ENCODE data around the gene OR1S1.
"Not testable (repeated sequence)": the region's sequence is repeated elsewhere in the genome, so short reads cannot be mapped to it uniquely, and the experiment has no call there.

OR1S1 gene

GRCh38 chr11:58212420-58212819 lies at the start of gene OR1S1:
TSS of gene OR1S1 (plus strand) at chr11:58212720.
- not testable (repeated sequence) for DNase-seq

- no peak for DNase-seq
These were observed 48.1 kb upstream of the OR1S1 start for GRCh38 chr11:58164389-58164788.

- no peak for DNase-seq
These were observed 47.5 kb upstream of the OR1S1 start for GRCh38 chr11:58164990-58165389.

GRCh38 chr11:58165504-58166106 lies 46.9 kb upstream of the OR1S1 start:
- no peak for DNase-seq

GRCh38 chr11:58177409-58178054 lies 35.0 kb upstream of the OR1S1 start:
- DNase-seq: no peak

GRCh38 chr11:58178444-58178843 lies 34.1 kb upstream of the OR1S1 start:
- no peak for DNase-seq

- peak; percentile 18 for DNase-seq
These were observed 32.9 kb upstream of the OR1S1 start for GRCh38 chr11:58179648-58180047.

GRCh38 chr11:58186938-58187337 lies 25.6 kb upstream of the OR1S1 start:
- no peak for DNase-seq

GRCh38 chr11:58188770-58189169 lies 23.8 kb upstream of the OR1S1 start, which contains the start of gene OR9Q2:
TSS of gene OR9Q2 (plus strand) at chr11:58189070. CDS start at chr11:58190491, 1,421 bp downstream.
- DNase-seq: no peak

GRCh38 chr11:58192229-58192628 lies 20.3 kb upstream of the OR1S1 start:
- no peak for DNase-seq

- DNase-seq: no peak
These were observed 19.1 kb upstream of the OR1S1 start for GRCh38 chr11:58193391-58193790.

- DNase-seq: no peak
These were observed 16.6 kb upstream of the OR1S1 start for GRCh38 chr11:58195939-58196338.

GRCh38 chr11:58199271-58199670 lies 13.2 kb upstream of the OR1S1 start:
- DNase-seq: no peak

GRCh38 chr11:58204042-58204441 lies 8.5 kb upstream of the OR1S1 start, which contains the start of gene OR1S2:
TSS of gene OR1S2 (minus strand) at chr11:58204142. CDS start at chr11:58204142, 0 bp downstream.
- DNase-seq: no peak

GRCh38 chr11:58216476-58216875 lies 4.0 kb downstream of the OR1S1 start:
- DNase-seq: no peak

GRCh38 chr11:58222721-58223120 lies 10.2 kb downstream of the OR1S1 start:
- DNase-seq: no peak

GRCh38 chr11:58227956-58228615 lies 15.6 kb downstream of the OR1S1 start:
- DNase-seq: no peak

- no peak for DNase-seq
These were observed 31.4 kb downstream of the OR1S1 start for GRCh38 chr11:58243954-58244353.

- DNase-seq: no peak
These were observed 42.4 kb downstream of the OR1S1 start for GRCh38 chr11:58254936-58255335.

- no peak for DNase-seq
These were observed 47.5 kb downstream of the OR1S1 start for GRCh38 chr11:58259983-58260382.
